ENCODE results near the gene NUP188.
"Not testable (repeated sequence)": the region's sequence is repeated elsewhere in the genome, so short reads cannot be mapped to it uniquely, and the experiment has no call there.

NUP188 gene

GRCh38 chr9:128917151-128917849 is 30.2 kb upstream of the NUP188 start:
- DNase-seq, result no peak

- no peak for DNase-seq
These were observed 28.6 kb upstream of the NUP188 start for GRCh38 chr9:128918921-128919320.

- DNase-seq, result no peak
These were observed 28.0 kb upstream of the NUP188 start for GRCh38 chr9:128919402-128920089.

GRCh38 chr9:128920381-128921058 is 27.0 kb upstream of the NUP188 start, which contains the start of gene PHYHD1:
Gene PHYHD1 (plus strand): TSS chr9:128920982. CDS start chr9:128922324, 1,342 bp downstream.
- no peak for DNase-seq

- DNase-seq, result no peak
These were observed 25.4 kb upstream of the NUP188 start for GRCh38 chr9:128921881-128922763.

GRCh38 chr9:128923493-128923883 is 24.0 kb upstream of the NUP188 start:
- no peak for DNase-seq

- peak; percentile 26 for DNase-seq
These were observed 19.6 kb upstream of the NUP188 start for GRCh38 chr9:128927731-128928411.

GRCh38 chr9:128928624-128929023 is 18.9 kb upstream of the NUP188 start:
- no peak for DNase-seq

GRCh38 chr9:128929560-128929959 is 17.9 kb upstream of the NUP188 start:
- DNase-seq, result no peak

GRCh38 chr9:128933731-128934130 is 13.8 kb upstream of the NUP188 start:
- DNase-seq, result no peak

- DNase-seq, result no peak
These were observed 11.2 kb upstream of the NUP188 start for GRCh38 chr9:128936171-128936865.

- no peak for DNase-seq
These were observed 10.0 kb upstream of the NUP188 start for GRCh38 chr9:128937310-128938165.

GRCh38 chr9:128940271-128940921 is 7.1 kb upstream of the NUP188 start:
- no peak for DNase-seq

- no peak for DNase-seq
These were observed 6.3 kb upstream of the NUP188 start for GRCh38 chr9:128940946-128941755.

GRCh38 chr9:128943832-128944620 is 3.5 kb upstream of the NUP188 start:
- no peak for DNase-seq

- not testable (repeated sequence) for DNase-seq
These were observed 2.5 kb upstream of the NUP188 start for GRCh38 chr9:128944966-128945365.

- DNase-seq, result no peak
These were observed 1.5 kb upstream of the NUP188 start for GRCh38 chr9:128945798-128946501.

Measured in stimulated activated naive CD4-positive, alpha-beta T cell treated with Interleukin-2 at 50 U/mL for 16 hours (primary cell).